AG04449 (cell line): Measurements from ENCODE around the gene C5.

Experiments used
- CTCF ChIA-PET: fragments of 350-600 bp; formaldehyde crosslinking; extraction: SDS; loops from one replicate; lab custom pipeline; 2021; ENCODE audit warnings: antibody characterized with exemption; lab: Yijun Ruan, JAX
- POLR2A ChIA-PET: fragments of 400-600, 350-600 bp; formaldehyde crosslinking; extraction: SDS; loops from one replicate; lab custom pipeline; 2020; ENCODE audit warnings: antibody characterized with exemption, inconsistent platforms; lab: Yijun Ruan, JAX
- DNase-seq: peaks from one replicate; pipeline ENCODE4 v3.0.0-alpha.2; 2010; ENCODE audit warnings: low read depth, low spot score
- H3K4me3 ChIP-seq: 2 replicates; pipeline ENCODE4 v1.5.1; 2011; ENCODE audit warnings: low read depth, mild to moderate bottlenecking, control low read depth, low read length
- CTCF ChIP-seq: IDR thresholded peaks from one replicate; pipeline ENCODE4 v1.5.1; 2011; ENCODE audit warnings: mild to moderate bottlenecking, moderate library complexity, low read length, control low read depth, inconsistent platforms; ENCODE audit not compliant: insufficient read depth; ENCODE audit errors: missing control alignments

The C5 gene

DNA sequence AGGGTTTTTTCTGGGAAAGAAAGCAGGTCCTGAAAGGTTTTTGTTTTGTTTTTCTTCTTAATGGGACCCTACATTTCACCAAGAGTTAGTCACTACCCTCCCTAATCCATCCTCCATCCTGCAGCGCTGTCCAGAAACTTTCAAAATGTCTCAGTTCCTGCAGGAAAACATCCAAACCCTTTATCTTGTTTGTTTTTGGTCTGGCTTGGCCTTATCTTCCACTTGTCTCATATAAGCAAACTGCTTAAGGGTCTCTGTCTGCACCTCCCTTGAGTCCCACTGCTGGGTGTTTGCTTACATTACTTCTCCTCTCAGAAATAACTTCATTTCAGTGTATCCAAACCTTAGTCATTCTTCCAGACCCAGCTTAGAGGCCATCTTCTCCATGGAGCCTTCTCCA is 112.5 kb downstream of the C5 start:
- CTCF ChIA-PET: interaction anchor here (0.6 to 3.4 kb wide), 26 partner anchors 8 to 331 kb away, joined by 3 to 32 read pairs (median 5); partner anchors contain the start of gene TRAF1
- no peak overlapping the region for H3K4me3 ChIP-seq
- DNase-seq: no peak
- POLR2A ChIA-PET: interaction anchor here (0.9 kb wide), 1 partner anchor 95 kb away, joined by 3 read pairs; the partner anchor contains the start of gene PSMD5
- TF ChIP-seq CTCF: no peak

DNA sequence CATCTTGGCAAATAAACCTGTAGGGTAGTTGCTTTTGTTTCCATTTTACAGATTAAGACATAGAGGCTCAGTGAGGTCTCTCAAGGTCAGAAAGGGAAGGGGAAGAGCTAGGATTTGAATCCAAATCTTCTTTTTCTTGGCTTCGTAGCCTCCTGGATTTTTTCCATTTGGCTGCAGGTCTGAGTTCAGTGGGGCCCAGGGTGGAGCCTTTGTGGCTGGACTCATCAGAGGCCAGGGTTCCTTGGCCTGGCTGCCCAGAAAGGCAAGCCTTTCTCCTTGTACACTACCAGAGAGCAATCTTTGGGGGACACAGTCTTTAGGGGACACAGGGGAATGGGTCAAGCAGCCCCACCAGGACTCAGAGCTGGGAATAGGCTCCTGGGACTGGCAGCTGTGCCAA is 112.9 kb downstream of the C5 start:
- no peak overlapping the region for H3K4me3 ChIP-seq
- ChIA-PET CTCF (interaction anchor here (0.6 to 3.4 kb wide), 37 partner anchors 8 to 331 kb away, joined by 3 to 32 read pairs (median 5); partner anchors contain the start of gene TRAF1), POLR2A (interaction anchor here (0.9 kb wide), 1 partner anchor 95 kb away, joined by 3 read pairs; the partner anchor contains the start of gene PSMD5)
- TF ChIP-seq CTCF: no peak
- no peak for DNase-seq

- ChIA-PET POLR2A (interaction anchor here (0.9 kb wide), 1 partner anchor 94 kb away, joined by 3 read pairs; the partner anchor contains the start of gene PSMD5), CTCF (interaction anchor here (0.6 to 3.4 kb wide), 35 partner anchors 9 to 330 kb away, joined by 3 to 32 read pairs (median 5); partner anchors contain the start of gene TRAF1)
- H3K4me3 ChIP-seq: no peak overlapping the region
- no peak for TF ChIP-seq CTCF
- DNase-seq: no peak
These were observed 113.3 kb downstream of the C5 start for GRCh38 chr9:120936764-120937122.

DNA sequence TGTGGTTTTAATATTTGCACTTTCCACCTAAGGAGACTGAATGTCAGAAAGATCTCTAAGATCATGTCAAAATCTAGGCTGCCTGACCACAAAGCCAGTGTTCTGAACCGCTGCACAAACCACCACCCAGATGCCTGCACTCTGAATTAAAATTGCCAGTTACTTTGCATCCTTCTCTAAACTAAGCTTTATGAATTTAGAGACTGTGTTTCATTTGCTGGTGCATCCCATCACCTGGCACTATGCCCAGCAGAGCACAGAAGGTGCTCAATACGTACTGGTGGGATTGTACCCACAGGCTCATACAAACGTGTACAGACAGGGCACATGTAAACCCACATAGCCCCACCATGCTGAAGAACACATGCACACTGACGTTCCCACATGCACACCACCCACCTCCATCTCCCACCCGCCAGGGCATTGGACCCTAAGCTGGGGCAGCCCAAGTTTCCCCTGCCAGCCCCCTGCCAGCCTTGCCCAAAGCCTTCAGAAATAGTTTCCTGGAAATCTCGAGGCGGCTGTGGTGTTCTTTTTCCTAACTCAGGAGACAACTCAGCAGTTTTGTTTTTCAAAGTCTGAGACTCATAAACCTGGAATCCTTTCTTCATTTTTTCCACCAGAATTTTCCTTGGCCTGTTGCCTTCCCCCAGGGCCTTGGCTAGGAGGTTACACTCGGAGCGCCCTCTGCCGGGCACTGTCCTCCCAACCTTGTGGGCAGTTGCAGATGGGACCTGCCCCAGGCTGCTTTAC is 113.9 kb downstream of the C5 start:
- peak; percentile 94 for TF ChIP-seq CTCF
- peak; percentile 60 for DNase-seq
- peak overlapping the region; percentile 53 for H3K4me3 ChIP-seq
- ChIA-PET POLR2A (no interaction called here), CTCF (interaction anchor here (0.6 to 3.4 kb wide), 33 partner anchors 9 to 330 kb away, joined by 3 to 32 read pairs (median 5); partner anchors contain the start of gene TRAF1)

DNA sequence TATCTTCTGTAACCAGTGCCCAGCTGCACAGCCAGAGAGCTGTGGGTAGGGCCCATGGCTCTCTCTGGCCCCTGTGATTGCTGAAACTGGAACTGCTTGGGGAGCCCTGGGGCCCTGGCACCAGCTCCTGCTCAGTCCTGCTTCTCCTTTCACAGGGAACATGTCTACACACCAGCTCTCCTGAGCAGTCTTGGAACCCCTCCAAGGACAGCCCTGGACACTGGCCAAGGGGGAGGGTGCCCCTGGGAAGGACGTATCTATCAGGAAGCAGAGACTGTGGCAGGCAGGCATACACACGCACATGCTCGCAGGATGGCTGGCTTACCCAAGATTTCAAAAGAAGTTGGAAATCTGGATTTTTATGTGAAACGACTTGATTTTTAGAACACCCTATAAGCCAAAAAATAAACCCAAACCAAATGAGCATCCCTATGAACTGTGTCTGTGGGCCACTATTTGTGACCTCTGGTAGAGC is 114.7 kb downstream of the C5 start:
- DNase-seq: peak; percentile 71
- ChIA-PET CTCF (interaction anchor here (0.6 to 3.4 kb wide), 9 partner anchors 12 to 180 kb away, joined by 3 to 32 read pairs (median 10); no protein-coding TSS in a partner anchor), POLR2A (no interaction called here)
- no peak for TF ChIP-seq CTCF
- H3K4me3 ChIP-seq: peak overlapping the region; percentile 53

DNA sequence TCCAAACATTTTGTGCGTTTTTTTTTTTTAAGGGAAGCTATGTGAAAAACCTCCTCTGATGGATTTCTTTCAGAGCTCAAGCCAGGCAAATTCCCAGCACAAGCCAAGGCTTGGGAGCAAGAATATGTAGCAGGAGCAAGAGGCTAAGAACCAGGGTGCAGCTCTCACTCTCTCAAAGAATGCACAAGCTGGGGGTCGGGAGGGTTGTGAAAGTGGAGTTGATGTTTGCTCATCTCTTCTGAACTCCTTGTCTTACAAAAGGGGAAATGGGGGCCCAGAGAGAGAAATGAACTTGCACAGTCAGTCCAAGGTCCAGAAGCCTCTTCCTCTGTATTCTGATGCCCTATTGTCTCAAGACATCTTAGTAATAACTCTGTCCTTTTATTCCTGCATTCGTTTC is 115.8 kb downstream of the C5 start:
- TF ChIP-seq CTCF: no peak
- ChIA-PET POLR2A (no interaction called here), CTCF (interaction anchor here (2.3 kb wide), 1 partner anchor 65 kb away, joined by 6 read pairs; no protein-coding TSS in a partner anchor)
- no peak overlapping the region for H3K4me3 ChIP-seq
- no peak for DNase-seq
